ENCODE measurements around the gene PRSS27. TPM values are rescaled to one million over a fixed set of nuclear protein-coding genes. Genes with fewer than 3 reads are reported as not detected.

Gene PRSS27
- total and polyA plus RNA-seq, 2 of the 8 experiments (the other 6 are each of a cell fraction or from before 2014, with no cell fraction given) = 1.3 to 7.5 TPM

DNA sequence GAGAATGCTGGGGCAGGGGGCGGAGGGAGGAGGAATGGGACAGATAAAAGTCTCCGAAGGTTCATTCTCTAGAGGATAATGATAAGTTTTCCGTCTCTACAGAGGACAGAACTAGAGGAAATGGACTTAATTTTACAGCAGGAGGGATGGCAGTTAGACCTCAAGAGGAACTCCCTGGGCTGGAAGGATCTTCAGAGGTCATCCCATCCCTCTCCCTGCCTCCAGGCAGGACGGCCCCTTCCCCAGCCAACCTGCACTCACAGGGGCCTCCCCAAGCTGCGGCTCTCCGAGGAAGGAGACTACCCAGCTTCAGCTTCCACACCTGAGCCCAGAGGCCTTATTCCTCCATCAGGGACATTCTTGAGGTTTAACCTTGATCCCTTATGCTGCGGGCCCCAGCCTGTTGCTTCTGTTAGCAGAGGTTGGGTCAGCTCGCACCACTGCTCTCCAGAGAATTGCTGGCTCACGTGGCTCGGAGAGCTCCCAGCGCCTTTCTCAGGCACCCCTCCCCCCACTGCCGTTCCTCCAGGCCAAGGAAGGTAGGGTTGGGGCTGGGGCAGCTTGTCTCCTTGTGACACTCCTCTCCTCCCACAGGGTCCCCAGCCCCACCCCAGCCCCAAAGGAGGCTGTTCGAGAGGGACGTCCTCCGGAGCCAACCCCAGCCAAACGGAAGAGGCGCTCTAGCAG is 48.5 kb upstream of the PRSS27 start:
- DNase-seq (ENCODE audit: low read depth in 1 of 2, low spot score in 2 of 2) (no peak), FAIRE-seq (no peak)
- H2AFZ ChIP-seq (ENCODE audit: low read length) = no peak overlapping the region
- H2BK12ac ChIP-seq (ENCODE audit: low read depth, low read length) = no peak overlapping the region
- no peak overlapping the region for H3K23ac ChIP-seq (ENCODE audit: insufficient read length)
- no peak overlapping the region for H3K56ac ChIP-seq (replicated peaks; ENCODE audit: insufficient read length, low read depth, low read length)
- H2BK120ac ChIP-seq (replicated peaks; ENCODE audit: low read depth, low read length) = no peak overlapping the region
- 93% methylated on average over 16 of the region's 17 CpGs; no CpG with 5 or more reads in 1 of the 2 experiments for WGBS, 2 experiments (ENCODE audit: extremely low coverage in 1 of 2, insufficient coverage in 1 of 2, insufficient read length in 1 of 2, insufficient replicate concordance in 2 of 2, low coverage in 1 of 2, low lambda C conversion rate in 2 of 2, missing lambda C conversion rate in 1 of 2)
- H4K8ac ChIP-seq (ENCODE audit: extremely low read depth, insufficient read depth, low read length) = peak overlapping the region; percentile 82
- H3K4me2 ChIP-seq (ENCODE audit: insufficient read depth in 1 of 2, low read depth in 2 of 2, low read length in 2 of 2) = no peak overlapping the region
- ChIA-PET POLR2A (ENCODE audit: partially characterized antibody) (interaction anchor here (0.9 to 6.9 kb wide), 7 partner anchors 7 to 60 kb away, joined by 3 to 140 read pairs (median 16); partner anchors contain the start of genes ELOB and SRRM2), CTCF (ENCODE audit: partially characterized antibody) (interaction anchor here (0.6 to 2.0 kb wide), 2 partner anchors 10 to 109 kb away, joined by 4 to 6 read pairs; no protein-coding TSS in a partner anchor)
- TF ChIP-seq POLR2AphosphoS5 (IDR thresholded peaks at IDR 0.05; ENCODE audit: low read depth, low read length) = peak; percentile 12; the same call in 1 of the 2 replicates
- no peak for TF ChIP-seq TAF1 (IDR thresholded peaks at IDR 0.05; ENCODE audit: low read depth, low read length)
- TF ChIP-seq RNF2 (IDR thresholded peaks at IDR 0.05; ENCODE audit: borderline replicate concordance, low read depth, low read length, missing control alignments, poor library complexity, severe bottlenecking) = no peak
- TF ChIP-seq POLR2A (IDR thresholded peaks at IDR 0.05; ENCODE audit: control extremely low read depth in 1 of 2, low read depth in 2 of 2, low read length in 2 of 2) = peak in 1 of 2 experiments; percentile 29; a peak in 2 of 3 replicates
- no peak overlapping the region for H2AK5ac ChIP-seq (ENCODE audit: low read depth, low read length)
- H3K79me2 ChIP-seq (ENCODE audit: control insufficient read depth in 1 of 2, insufficient read depth in 2 of 2, low read length in 2 of 2) = peaks cover 4 to 52% of the 10 kb centered on the region in 2 experiments; a peak in 3 of 4 replicates
- no peak overlapping the region for H2BK20ac ChIP-seq (ENCODE audit: low read length)
- no peaks in the 10 kb centered on the region for H3K27me3 ChIP-seq (replicated peaks in 1 of 4; ENCODE audit: control insufficient read depth in 3 of 4, extremely low read depth in 1 of 4, insufficient read depth in 3 of 4, low read length in 3 of 4)
- no peak overlapping the region for H3K18ac ChIP-seq (ENCODE audit: extremely low read depth, low read length)
- no peak overlapping the region for H2BK15ac ChIP-seq (ENCODE audit: low read length)
- H3K4me3 ChIP-seq (ENCODE audit: extremely low read depth in 1 of 4, insufficient read depth in 2 of 4, low read depth in 3 of 4, low read length in 4 of 4) = no peak overlapping the region
- H4K5ac ChIP-seq (ENCODE audit: insufficient read length, low read depth, low read length) = no peak overlapping the region
- H3K14ac ChIP-seq (ENCODE audit: insufficient read length) = no peak overlapping the region
- H3K23me2 ChIP-seq (ENCODE audit: low read depth, low read length) = no peaks in the 10 kb centered on the region
- no peak overlapping the region for H4K91ac ChIP-seq (replicated peaks; ENCODE audit: insufficient read length, low read length)
- peaks cover 0 to 8% of the 10 kb centered on the region in 2 experiments; a peak in 2 of 4 replicates for H3K9me3 ChIP-seq (ENCODE audit: insufficient read depth in 2 of 2, low read depth in 1 of 2, low read length in 1 of 2)
- H2BK5ac ChIP-seq (ENCODE audit: low read depth, low read length) = no peak overlapping the region; the same call in 1 of the 2 replicates
- H4K20me1 ChIP-seq (replicated peaks in 1 of 2; ENCODE audit: control insufficient read depth in 1 of 2, insufficient read depth in 2 of 2, low read length in 2 of 2) = peaks cover 32 to 47% of the 10 kb centered on the region in 2 experiments
- H3K4ac ChIP-seq (replicated peaks; ENCODE audit: insufficient read length, low read depth, low read length) = no peak overlapping the region
- H3K79me1 ChIP-seq (ENCODE audit: low read depth, low read length) = peaks cover 5% of the 10 kb centered on the region
- H3K9ac ChIP-seq (replicated peaks in 1 of 4; ENCODE audit: extremely low read depth in 1 of 4, low read depth in 3 of 4, low read length in 3 of 4) = no peak overlapping the region
- peaks cover 0 to 3% (median under 1%) of the 10 kb centered on the region in 4 experiments; a peak in 3 of 7 replicates for H3K4me1 ChIP-seq (replicated peaks in 1 of 4; ENCODE audit: control insufficient read depth in 3 of 4, insufficient read depth in 4 of 4, low read length in 3 of 4)
- H3K36me3 ChIP-seq (ENCODE audit: control insufficient read depth in 2 of 4, insufficient read depth in 4 of 4, low read length in 3 of 4) = peaks cover 62 to 92% (median 82%) of the 10 kb centered on the region in 4 experiments
- no peak overlapping the region; the same call in 1 of the 2 replicates for H3K27ac ChIP-seq (ENCODE audit: low read depth, low read length)
